H1 (cell line): Measurements from ENCODE around the gene FXYD7. TPM values are rescaled to one million over a fixed set of nuclear protein-coding genes. Genes with fewer than 3 reads are reported as not detected.

Source experiments
- polyA plus RNA-seq, 7 experiments: library from polyadenylated mRNA; depleted of rRNA in 3 of 7; stranded (reverse) in 5 of 7; unstranded in 2 of 7; fragments of >200 nt in 5 of 7; fragments of 200-250 nt in 2 of 7; gene quantifications; 1 replicate in 5 of 7; 2 replicates in 1 of 7; 4 replicates in 1 of 7; pipeline versions ENCODE4 v1.2.1 to v1.2.3, GENCODE V29; 2011 to 2013; ENCODE audit warnings: missing spikeins in 2 of 7, mixed read lengths in 2 of 7
- total RNA-seq: library from RNA; stranded (reverse); fragmentation: NEBNext Ultra II Directional; extraction: Animal tissue kit (Norgen Biotek cat#: 25700); gene quantifications from 2 replicates; pipeline ENCODE4 v1.2.1, GENCODE V29; 2021
- TF ChIP-seq, protein P1 (sequence below): fragments of 300-600 bp; sonication (generic); IDR thresholded peaks from 2 replicates; pipeline ENCODE4 v1.7.1; 2012; ENCODE audit warnings: low read length, moderate library complexity, mild to moderate bottlenecking, inconsistent platforms; ENCODE audit not compliant: insufficient replicate concordance
- TF ChIP-seq, protein P2 (sequence below): IDR thresholded peaks from 2 replicates; pipeline ENCODE4 v1.6.1; 2012; ENCODE audit warnings: inconsistent platforms

FXYD7 gene
- total and polyA plus RNA-seq, 2 of the 8 experiments (the other 6 are each of a cell fraction or from before 2014, with no cell fraction given) = 12.1 to 14.3 TPM

DNA sequence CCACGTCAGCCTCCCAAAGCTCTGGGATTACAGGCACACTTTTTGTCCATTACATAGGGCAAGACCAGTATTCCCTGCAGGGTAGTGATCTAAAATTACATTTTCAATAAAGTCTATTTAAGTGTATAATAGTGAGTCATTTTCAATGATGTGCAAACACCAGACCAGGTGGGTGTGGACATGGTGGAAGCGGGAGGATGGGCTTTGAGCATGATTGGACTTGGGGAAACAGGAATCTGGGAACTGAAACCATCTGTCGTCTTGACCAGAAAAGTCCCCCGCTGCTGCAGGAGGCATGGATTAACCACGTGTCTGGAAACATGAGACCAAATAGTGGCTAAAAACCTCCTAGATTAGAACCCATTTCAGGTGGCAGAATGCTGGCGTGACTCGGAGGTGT lies 22.6 kb upstream of the FXYD7 start (continued):
- TF ChIP-seq, protein P1, sequence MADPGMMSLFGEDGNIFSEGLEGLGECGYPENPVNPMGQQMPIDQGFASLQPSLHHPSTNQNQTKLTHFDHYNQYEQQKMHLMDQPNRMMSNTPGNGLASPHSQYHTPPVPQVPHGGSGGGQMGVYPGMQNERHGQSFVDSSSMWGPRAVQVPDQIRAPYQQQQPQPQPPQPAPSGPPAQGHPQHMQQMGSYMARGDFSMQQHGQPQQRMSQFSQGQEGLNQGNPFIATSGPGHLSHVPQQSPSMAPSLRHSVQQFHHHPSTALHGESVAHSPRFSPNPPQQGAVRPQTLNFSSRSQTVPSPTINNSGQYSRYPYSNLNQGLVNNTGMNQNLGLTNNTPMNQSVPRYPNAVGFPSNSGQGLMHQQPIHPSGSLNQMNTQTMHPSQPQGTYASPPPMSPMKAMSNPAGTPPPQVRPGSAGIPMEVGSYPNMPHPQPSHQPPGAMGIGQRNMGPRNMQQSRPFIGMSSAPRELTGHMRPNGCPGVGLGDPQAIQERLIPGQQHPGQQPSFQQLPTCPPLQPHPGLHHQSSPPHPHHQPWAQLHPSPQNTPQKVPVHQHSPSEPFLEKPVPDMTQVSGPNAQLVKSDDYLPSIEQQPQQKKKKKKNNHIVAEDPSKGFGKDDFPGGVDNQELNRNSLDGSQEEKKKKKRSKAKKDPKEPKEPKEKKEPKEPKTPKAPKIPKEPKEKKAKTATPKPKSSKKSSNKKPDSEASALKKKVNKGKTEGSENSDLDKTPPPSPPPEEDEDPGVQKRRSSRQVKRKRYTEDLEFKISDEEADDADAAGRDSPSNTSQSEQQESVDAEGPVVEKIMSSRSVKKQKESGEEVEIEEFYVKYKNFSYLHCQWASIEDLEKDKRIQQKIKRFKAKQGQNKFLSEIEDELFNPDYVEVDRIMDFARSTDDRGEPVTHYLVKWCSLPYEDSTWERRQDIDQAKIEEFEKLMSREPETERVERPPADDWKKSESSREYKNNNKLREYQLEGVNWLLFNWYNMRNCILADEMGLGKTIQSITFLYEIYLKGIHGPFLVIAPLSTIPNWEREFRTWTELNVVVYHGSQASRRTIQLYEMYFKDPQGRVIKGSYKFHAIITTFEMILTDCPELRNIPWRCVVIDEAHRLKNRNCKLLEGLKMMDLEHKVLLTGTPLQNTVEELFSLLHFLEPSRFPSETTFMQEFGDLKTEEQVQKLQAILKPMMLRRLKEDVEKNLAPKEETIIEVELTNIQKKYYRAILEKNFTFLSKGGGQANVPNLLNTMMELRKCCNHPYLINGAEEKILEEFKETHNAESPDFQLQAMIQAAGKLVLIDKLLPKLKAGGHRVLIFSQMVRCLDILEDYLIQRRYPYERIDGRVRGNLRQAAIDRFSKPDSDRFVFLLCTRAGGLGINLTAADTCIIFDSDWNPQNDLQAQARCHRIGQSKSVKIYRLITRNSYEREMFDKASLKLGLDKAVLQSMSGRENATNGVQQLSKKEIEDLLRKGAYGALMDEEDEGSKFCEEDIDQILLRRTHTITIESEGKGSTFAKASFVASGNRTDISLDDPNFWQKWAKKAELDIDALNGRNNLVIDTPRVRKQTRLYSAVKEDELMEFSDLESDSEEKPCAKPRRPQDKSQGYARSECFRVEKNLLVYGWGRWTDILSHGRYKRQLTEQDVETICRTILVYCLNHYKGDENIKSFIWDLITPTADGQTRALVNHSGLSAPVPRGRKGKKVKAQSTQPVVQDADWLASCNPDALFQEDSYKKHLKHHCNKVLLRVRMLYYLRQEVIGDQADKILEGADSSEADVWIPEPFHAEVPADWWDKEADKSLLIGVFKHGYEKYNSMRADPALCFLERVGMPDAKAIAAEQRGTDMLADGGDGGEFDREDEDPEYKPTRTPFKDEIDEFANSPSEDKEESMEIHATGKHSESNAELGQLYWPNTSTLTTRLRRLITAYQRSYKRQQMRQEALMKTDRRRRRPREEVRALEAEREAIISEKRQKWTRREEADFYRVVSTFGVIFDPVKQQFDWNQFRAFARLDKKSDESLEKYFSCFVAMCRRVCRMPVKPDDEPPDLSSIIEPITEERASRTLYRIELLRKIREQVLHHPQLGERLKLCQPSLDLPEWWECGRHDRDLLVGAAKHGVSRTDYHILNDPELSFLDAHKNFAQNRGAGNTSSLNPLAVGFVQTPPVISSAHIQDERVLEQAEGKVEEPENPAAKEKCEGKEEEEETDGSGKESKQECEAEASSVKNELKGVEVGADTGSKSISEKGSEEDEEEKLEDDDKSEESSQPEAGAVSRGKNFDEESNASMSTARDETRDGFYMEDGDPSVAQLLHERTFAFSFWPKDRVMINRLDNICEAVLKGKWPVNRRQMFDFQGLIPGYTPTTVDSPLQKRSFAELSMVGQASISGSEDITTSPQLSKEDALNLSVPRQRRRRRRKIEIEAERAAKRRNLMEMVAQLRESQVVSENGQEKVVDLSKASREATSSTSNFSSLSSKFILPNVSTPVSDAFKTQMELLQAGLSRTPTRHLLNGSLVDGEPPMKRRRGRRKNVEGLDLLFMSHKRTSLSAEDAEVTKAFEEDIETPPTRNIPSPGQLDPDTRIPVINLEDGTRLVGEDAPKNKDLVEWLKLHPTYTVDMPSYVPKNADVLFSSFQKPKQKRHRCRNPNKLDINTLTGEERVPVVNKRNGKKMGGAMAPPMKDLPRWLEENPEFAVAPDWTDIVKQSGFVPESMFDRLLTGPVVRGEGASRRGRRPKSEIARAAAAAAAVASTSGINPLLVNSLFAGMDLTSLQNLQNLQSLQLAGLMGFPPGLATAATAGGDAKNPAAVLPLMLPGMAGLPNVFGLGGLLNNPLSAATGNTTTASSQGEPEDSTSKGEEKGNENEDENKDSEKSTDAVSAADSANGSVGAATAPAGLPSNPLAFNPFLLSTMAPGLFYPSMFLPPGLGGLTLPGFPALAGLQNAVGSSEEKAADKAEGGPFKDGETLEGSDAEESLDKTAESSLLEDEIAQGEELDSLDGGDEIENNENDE = no peak
- TF ChIP-seq, protein P2, sequence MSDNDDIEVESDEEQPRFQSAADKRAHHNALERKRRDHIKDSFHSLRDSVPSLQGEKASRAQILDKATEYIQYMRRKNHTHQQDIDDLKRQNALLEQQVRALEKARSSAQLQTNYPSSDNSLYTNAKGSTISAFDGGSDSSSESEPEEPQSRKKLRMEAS = no peak
